ENCODE results near the gene NAP1L4.
A peak's percentile ranks its signal among the peaks of the same experiment; 100 is the strongest.

Gene NAP1L4

GRCh38 chr11:2992234-2992996 lies at the start of gene NAP1L4:
NAP1L4 (minus strand) TSS chr11:2992329; CDS start chr11:2979220, 13,109 bp downstream.
- H3K9ac ChIP-seq (ENCODE audit: low read length): peak within 1 kb of the TSS; percentile 96
- no peaks in the 10 kb centered on the region for H3K27me3 ChIP-seq (replicated peaks; ENCODE audit: control insufficient read depth, insufficient read depth, low read length)
- no peaks in the 10 kb centered on the region for H3K9me3 ChIP-seq (ENCODE audit: control insufficient read depth, low read length)
- peaks cover 6% of the 10 kb centered on the region for H3K36me3 ChIP-seq (ENCODE audit: control insufficient read depth, insufficient read depth, low read length, severe bottlenecking)
- DNase-seq (ENCODE audit: low read depth): peak; percentile 99
- H3K4me3 ChIP-seq (ENCODE audit: low read length): peak within 1 kb of the TSS; percentile 97
- H3K4me1 ChIP-seq (ENCODE audit: control insufficient read depth, insufficient read depth, low read length): peaks cover 29% of the 10 kb centered on the region

- DNase-seq (ENCODE audit: low read depth): no peak
- no peak overlapping the region for H3K4me3 ChIP-seq (ENCODE audit: low read length)
- no peaks in the 10 kb centered on the region for H3K27me3 ChIP-seq (replicated peaks; ENCODE audit: control insufficient read depth, insufficient read depth, low read length)
- no peak overlapping the region for H3K9ac ChIP-seq (ENCODE audit: low read length)
- H3K4me1 ChIP-seq (ENCODE audit: control insufficient read depth, insufficient read depth, low read length): peaks cover 47% of the 10 kb centered on the region
- peaks cover 76% of the 10 kb centered on the region for H3K36me3 ChIP-seq (ENCODE audit: control insufficient read depth, insufficient read depth, low read length, severe bottlenecking)
- no peaks in the 10 kb centered on the region for H3K9me3 ChIP-seq (ENCODE audit: control insufficient read depth, low read length)
Measured at GRCh38 chr11:3040881-3041280, 48.8 kb upstream of the NAP1L4 start.

- no peaks in the 10 kb centered on the region for H3K9me3 ChIP-seq (ENCODE audit: control insufficient read depth, low read length)
- DNase-seq (ENCODE audit: low read depth): no peak
- H3K4me3 ChIP-seq (ENCODE audit: low read length): no peak overlapping the region
- H3K27me3 ChIP-seq (replicated peaks; ENCODE audit: control insufficient read depth, insufficient read depth, low read length): no peaks in the 10 kb centered on the region
- peaks cover 24% of the 10 kb centered on the region for H3K4me1 ChIP-seq (ENCODE audit: control insufficient read depth, insufficient read depth, low read length)
- H3K9ac ChIP-seq (ENCODE audit: low read length): peak overlapping the region; percentile 21
- peaks cover 87% of the 10 kb centered on the region for H3K36me3 ChIP-seq (ENCODE audit: control insufficient read depth, insufficient read depth, low read length, severe bottlenecking)
Measured at GRCh38 chr11:3037945-3038271, 45.8 kb upstream of the NAP1L4 start.

GRCh38 chr11:3037040-3037944 lies 45.2 kb upstream of the NAP1L4 start:
- no peaks in the 10 kb centered on the region for H3K27me3 ChIP-seq (replicated peaks; ENCODE audit: control insufficient read depth, insufficient read depth, low read length)
- peak; percentile 90 for DNase-seq (ENCODE audit: low read depth)
- H3K4me3 ChIP-seq (ENCODE audit: low read length): no peak overlapping the region
- H3K9me3 ChIP-seq (ENCODE audit: control insufficient read depth, low read length): no peaks in the 10 kb centered on the region
- H3K4me1 ChIP-seq (ENCODE audit: control insufficient read depth, insufficient read depth, low read length): peaks cover 18% of the 10 kb centered on the region
- peaks cover 93% of the 10 kb centered on the region for H3K36me3 ChIP-seq (ENCODE audit: control insufficient read depth, insufficient read depth, low read length, severe bottlenecking)
- H3K9ac ChIP-seq (ENCODE audit: low read length): peak overlapping the region; percentile 21

GRCh38 chr11:3036419-3036818 lies 44.3 kb upstream of the NAP1L4 start:
- no peaks in the 10 kb centered on the region for H3K27me3 ChIP-seq (replicated peaks; ENCODE audit: control insufficient read depth, insufficient read depth, low read length)
- H3K9ac ChIP-seq (ENCODE audit: low read length): no peak overlapping the region
- H3K4me1 ChIP-seq (ENCODE audit: control insufficient read depth, insufficient read depth, low read length): peaks cover 10% of the 10 kb centered on the region
- DNase-seq (ENCODE audit: low read depth): no peak
- no peak overlapping the region for H3K4me3 ChIP-seq (ENCODE audit: low read length)
- peaks cover 91% of the 10 kb centered on the region for H3K36me3 ChIP-seq (ENCODE audit: control insufficient read depth, insufficient read depth, low read length, severe bottlenecking)
- H3K9me3 ChIP-seq (ENCODE audit: control insufficient read depth, low read length): no peaks in the 10 kb centered on the region

GRCh38 chr11:3035333-3035732 lies 43.2 kb upstream of the NAP1L4 start:
- Histone ChIP-seq H3K9ac (ENCODE audit: low read length) (no peak overlapping the region), H3K4me1 (ENCODE audit: control insufficient read depth, insufficient read depth, low read length) (peaks cover 10% of the 10 kb centered on the region), H3K4me3 (ENCODE audit: low read length) (no peak overlapping the region), H3K27me3 (replicated peaks; ENCODE audit: control insufficient read depth, insufficient read depth, low read length) (no peaks in the 10 kb centered on the region), H3K36me3 (ENCODE audit: control insufficient read depth, insufficient read depth, low read length, severe bottlenecking) (peaks cover 91% of the 10 kb centered on the region), H3K9me3 (ENCODE audit: control insufficient read depth, low read length) (no peaks in the 10 kb centered on the region)
- no peak for DNase-seq (ENCODE audit: low read depth)

- H3K36me3 ChIP-seq (ENCODE audit: control insufficient read depth, insufficient read depth, low read length, severe bottlenecking): peaks cover 88% of the 10 kb centered on the region
Measured at GRCh38 chr11:3030289-3031070, 38.4 kb upstream of the NAP1L4 start.

GRCh38 chr11:3028813-3029212 lies 36.7 kb upstream of the NAP1L4 start:
- Histone ChIP-seq H3K4me3 (ENCODE audit: low read length) (no peak overlapping the region), H3K27me3 (replicated peaks; ENCODE audit: control insufficient read depth, insufficient read depth, low read length) (no peaks in the 10 kb centered on the region), H3K36me3 (ENCODE audit: control insufficient read depth, insufficient read depth, low read length, severe bottlenecking) (peaks cover 91% of the 10 kb centered on the region), H3K9me3 (ENCODE audit: control insufficient read depth, low read length) (no peaks in the 10 kb centered on the region), H3K4me1 (ENCODE audit: control insufficient read depth, insufficient read depth, low read length) (no peaks in the 10 kb centered on the region), H3K9ac (ENCODE audit: low read length) (no peak overlapping the region)
- DNase-seq (ENCODE audit: low read depth): no peak

More at GRCh38 chr11:3030289-3031070, 38.4 kb upstream of the NAP1L4 start:
- Histone ChIP-seq H3K27me3 (replicated peaks; ENCODE audit: control insufficient read depth, insufficient read depth, low read length) (no peaks in the 10 kb centered on the region), H3K4me1 (ENCODE audit: control insufficient read depth, insufficient read depth, low read length) (no peaks in the 10 kb centered on the region), H3K9me3 (ENCODE audit: control insufficient read depth, low read length) (no peaks in the 10 kb centered on the region), H3K9ac (ENCODE audit: low read length) (no peak overlapping the region), H3K4me3 (ENCODE audit: low read length) (no peak overlapping the region)
- no peak for DNase-seq (ENCODE audit: low read depth)

- Histone ChIP-seq H3K9ac (ENCODE audit: low read length) (no peak overlapping the region), H3K27me3 (replicated peaks; ENCODE audit: control insufficient read depth, insufficient read depth, low read length) (no peaks in the 10 kb centered on the region), H3K4me1 (ENCODE audit: control insufficient read depth, insufficient read depth, low read length) (peaks cover 18% of the 10 kb centered on the region), H3K4me3 (ENCODE audit: low read length) (no peak overlapping the region), H3K9me3 (ENCODE audit: control insufficient read depth, low read length) (no peaks in the 10 kb centered on the region), H3K36me3 (ENCODE audit: control insufficient read depth, insufficient read depth, low read length, severe bottlenecking) (peaks cover 73% of the 10 kb centered on the region)
- no peak for DNase-seq (ENCODE audit: low read depth)
Measured at GRCh38 chr11:3026803-3027202, 34.7 kb upstream of the NAP1L4 start.

GRCh38 chr11:3022982-3023381 lies 30.9 kb upstream of the NAP1L4 start:
- no peaks in the 10 kb centered on the region for H3K27me3 ChIP-seq (replicated peaks; ENCODE audit: control insufficient read depth, insufficient read depth, low read length)
- H3K36me3 ChIP-seq (ENCODE audit: control insufficient read depth, insufficient read depth, low read length, severe bottlenecking): peaks cover 68% of the 10 kb centered on the region
- H3K4me3 ChIP-seq (ENCODE audit: low read length): peak overlapping the region; percentile 36
- H3K9me3 ChIP-seq (ENCODE audit: control insufficient read depth, low read length): no peaks in the 10 kb centered on the region
- H3K9ac ChIP-seq (ENCODE audit: low read length): peak overlapping the region; percentile 63
- peak; percentile 72 for DNase-seq (ENCODE audit: low read depth)
- peaks cover 28% of the 10 kb centered on the region for H3K4me1 ChIP-seq (ENCODE audit: control insufficient read depth, insufficient read depth, low read length)
